ENCODE data around the gene RHOU. TPM values are rescaled to one million over a fixed set of nuclear protein-coding genes. Genes with fewer than 3 reads are reported as not detected.

The RHOU gene
- total RNA-seq, 1 donor from 2014 or later = 0.53 TPM

GRCh38 chr1:228753786-228754360 is 18.6 kb downstream of the RHOU start:
- Histone ChIP-seq H3K27me3 (ENCODE audit: control insufficient read depth, insufficient read depth, low read length) (peaks cover 4% of the 10 kb centered on the region), H3K36me3 (ENCODE audit: control insufficient read depth, insufficient read depth, low read length) (no peaks in the 10 kb centered on the region), H3K4me3 (ENCODE audit: low read depth, low read length) (no peak overlapping the region)
- no peak for TF ChIP-seq CTCF (IDR thresholded peaks at IDR 0.05; ENCODE audit: insufficient read depth, low read length, severe bottlenecking)
- no peak for FAIRE-seq
- no peak for DNase-seq (ENCODE audit: low read depth)

- no peak overlapping the region for H3K4me3 ChIP-seq (ENCODE audit: low read depth, low read length)
- H3K27me3 ChIP-seq (ENCODE audit: control insufficient read depth, insufficient read depth, low read length) = peaks cover 4% of the 10 kb centered on the region
- H3K36me3 ChIP-seq (ENCODE audit: control insufficient read depth, insufficient read depth, low read length) = no peaks in the 10 kb centered on the region
- no peak for TF ChIP-seq CTCF (IDR thresholded peaks at IDR 0.05; ENCODE audit: insufficient read depth, low read length, severe bottlenecking)
- no peak for FAIRE-seq
- no peak for DNase-seq (ENCODE audit: low read depth)
Observed at GRCh38 chr1:228754646-228755268, 19.5 kb downstream of the RHOU start.

GRCh38 chr1:228755800-228756199 is 20.5 kb downstream of the RHOU start:
- DNase-seq (ENCODE audit: low read depth) (no peak), FAIRE-seq (no peak)
- Histone ChIP-seq H3K36me3 (ENCODE audit: control insufficient read depth, insufficient read depth, low read length) (no peaks in the 10 kb centered on the region), H3K4me3 (ENCODE audit: low read depth, low read length) (no peak overlapping the region), H3K27me3 (ENCODE audit: control insufficient read depth, insufficient read depth, low read length) (peaks cover 3% of the 10 kb centered on the region)
- TF ChIP-seq CTCF (IDR thresholded peaks at IDR 0.05; ENCODE audit: insufficient read depth, low read length, severe bottlenecking) = no peak

GRCh38 chr1:228756457-228756856 is 21.2 kb downstream of the RHOU start:
- peaks cover 3% of the 10 kb centered on the region for H3K27me3 ChIP-seq (ENCODE audit: control insufficient read depth, insufficient read depth, low read length)
- FAIRE-seq = no peak
- TF ChIP-seq CTCF (IDR thresholded peaks at IDR 0.05; ENCODE audit: insufficient read depth, low read length, severe bottlenecking) = no peak

GRCh38 chr1:228758447-228758846 is 23.2 kb downstream of the RHOU start:
- no peak overlapping the region for H3K4me3 ChIP-seq (ENCODE audit: low read depth, low read length)
- DNase-seq (ENCODE audit: low read depth) = no peak
- no peak for TF ChIP-seq CTCF (IDR thresholded peaks at IDR 0.05; ENCODE audit: insufficient read depth, low read length, severe bottlenecking)
- peaks cover 3% of the 10 kb centered on the region for H3K27me3 ChIP-seq (ENCODE audit: control insufficient read depth, insufficient read depth, low read length)
- no peaks in the 10 kb centered on the region for H3K36me3 ChIP-seq (ENCODE audit: control insufficient read depth, insufficient read depth, low read length)
- peak; percentile 7 for FAIRE-seq

More at GRCh38 chr1:228756457-228756856, 21.2 kb downstream of the RHOU start:
- Histone ChIP-seq H3K36me3 (ENCODE audit: control insufficient read depth, insufficient read depth, low read length) (no peaks in the 10 kb centered on the region), H3K4me3 (ENCODE audit: low read depth, low read length) (no peak overlapping the region)
- no peak for DNase-seq (ENCODE audit: low read depth)

- Histone ChIP-seq H3K27me3 (ENCODE audit: control insufficient read depth, insufficient read depth, low read length) (no peaks in the 10 kb centered on the region), H3K36me3 (ENCODE audit: control insufficient read depth, insufficient read depth, low read length) (no peaks in the 10 kb centered on the region), H3K4me3 (ENCODE audit: low read depth, low read length) (no peak overlapping the region)
- no peak for TF ChIP-seq CTCF (IDR thresholded peaks at IDR 0.05; ENCODE audit: insufficient read depth, low read length, severe bottlenecking)
- no peak for FAIRE-seq
- no peak for DNase-seq (ENCODE audit: low read depth)
Observed at GRCh38 chr1:228760979-228761378, 25.7 kb downstream of the RHOU start.

Data from bronchial epithelial cell (primary cell).